Activated CD8-positive, alpha-beta memory T cell treated with anti-CD3 and anti-CD28 coated beads for 4 hours (primary cell): ENCODE measurements around the gene ZBTB44.
A peak's percentile ranks its signal among the peaks of the same experiment; 100 is the strongest.
"Not testable (repeated sequence)": the region's sequence is repeated elsewhere in the genome, so short reads cannot be mapped to it uniquely, and the experiment has no call there.

Source experiments
- DNase-seq, 2 donors: peaks; one replicate each; pipeline ENCODE4 v3.0.0-alpha.2; 2020; ENCODE audit warnings: low read depth in 2 of 2

Gene ZBTB44

DNA sequence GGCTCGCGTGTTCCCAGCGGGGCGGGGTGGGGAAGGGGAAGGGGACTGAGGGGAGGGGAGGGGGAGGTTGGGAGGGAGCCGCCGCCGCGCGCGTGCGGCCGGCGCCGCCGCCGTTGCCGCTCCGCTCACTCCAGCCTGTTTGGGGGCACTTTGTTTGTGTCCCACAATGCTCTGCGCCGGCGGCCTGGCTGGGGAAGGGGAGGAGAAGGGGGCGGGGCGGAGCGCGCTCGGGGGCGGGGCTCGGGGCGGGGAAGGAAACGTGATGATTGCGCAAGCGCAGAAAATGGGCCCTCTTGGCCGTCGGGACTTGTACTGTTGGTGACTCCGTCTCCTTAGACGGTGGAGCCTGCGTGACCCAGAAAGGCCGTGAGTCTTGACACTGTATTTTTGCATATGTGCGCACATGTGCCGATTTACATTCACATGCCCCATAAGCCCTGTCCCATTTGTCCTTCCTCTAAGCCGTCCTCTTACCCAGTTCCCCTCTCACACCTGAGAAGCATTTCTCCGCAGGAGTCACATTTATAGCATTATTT lies at the start of gene ZBTB44:
TSS of gene ZBTB44 (minus strand) at position 168 of the 536 bp plus-strand sequence. CDS start 53,044 bp downstream, outside the sequence.
- peak; percentile 78 to 85 for DNase-seq

GRCh38 chr11:130359419-130359818 lies 44.7 kb upstream of the ZBTB44 start:
- DNase-seq, result no peak

DNA sequence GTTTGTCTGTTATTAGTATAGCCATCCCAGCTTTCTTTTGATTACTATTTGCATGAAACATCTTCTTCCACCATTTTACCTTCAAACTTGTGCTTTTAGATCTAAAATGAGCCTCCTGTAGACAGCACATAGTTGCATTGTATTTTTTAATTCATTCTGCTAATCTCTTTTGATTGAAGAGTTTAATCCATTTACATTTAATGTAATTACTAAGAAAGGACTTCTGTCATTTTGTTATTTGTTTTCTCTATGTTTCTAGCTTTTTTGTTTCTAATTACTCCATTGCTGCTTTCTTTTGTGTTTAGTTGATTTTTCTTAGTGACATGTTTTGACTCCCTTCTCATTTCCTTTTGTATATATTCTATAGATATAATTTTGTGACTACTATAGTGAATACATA lies 43.7 kb upstream of the ZBTB44 start:
- no peak for DNase-seq

GRCh38 chr11:130347261-130347660 lies 32.5 kb upstream of the ZBTB44 start:
- DNase-seq, result no peak

GRCh38 chr11:130344841-130345240 lies 30.1 kb upstream of the ZBTB44 start:
- DNase-seq, result no peak

DNA sequence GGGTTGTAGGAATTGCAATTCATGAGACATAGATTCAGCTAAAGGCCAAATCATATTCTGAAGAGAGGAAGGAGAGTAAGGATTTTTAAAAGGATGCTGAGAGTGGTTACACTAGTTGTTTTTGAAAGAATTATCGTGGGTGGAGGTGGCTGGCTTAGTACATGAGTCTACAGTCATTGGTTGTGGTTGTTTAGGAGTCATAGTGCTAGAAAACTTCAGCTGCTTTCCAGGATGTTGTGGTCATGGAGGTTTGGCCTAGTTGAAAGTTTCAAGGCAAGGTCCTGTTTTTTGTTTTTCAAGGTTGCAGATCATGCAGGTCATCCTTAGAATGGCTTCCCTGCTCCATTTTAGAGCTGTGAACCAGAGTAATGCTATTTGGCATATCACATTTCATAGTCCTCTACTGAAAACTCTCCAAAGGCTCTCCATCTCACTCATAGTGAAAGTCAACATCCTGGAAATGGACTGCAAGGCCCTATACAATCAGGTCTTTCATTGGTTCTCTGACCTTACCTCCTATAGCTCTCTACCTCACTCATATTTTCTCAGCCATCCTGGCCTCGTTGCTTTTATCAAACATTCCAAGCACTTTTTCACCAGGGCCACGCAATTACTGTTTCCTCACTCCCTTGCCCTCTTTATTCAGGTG lies 26.1 kb upstream of the ZBTB44 start:
- no peak for DNase-seq

- no peak for DNase-seq
Measured at GRCh38 chr11:130338667-130339066, 23.9 kb upstream of the ZBTB44 start.

GRCh38 chr11:130337281-130338089 lies 22.8 kb upstream of the ZBTB44 start:
- DNase-seq, result no peak

GRCh38 chr11:130331397-130331796 lies 16.7 kb upstream of the ZBTB44 start:
- DNase-seq, result not testable (repeated sequence)

GRCh38 chr11:130330101-130330684 lies 15.5 kb upstream of the ZBTB44 start:
- no peak for DNase-seq

DNA sequence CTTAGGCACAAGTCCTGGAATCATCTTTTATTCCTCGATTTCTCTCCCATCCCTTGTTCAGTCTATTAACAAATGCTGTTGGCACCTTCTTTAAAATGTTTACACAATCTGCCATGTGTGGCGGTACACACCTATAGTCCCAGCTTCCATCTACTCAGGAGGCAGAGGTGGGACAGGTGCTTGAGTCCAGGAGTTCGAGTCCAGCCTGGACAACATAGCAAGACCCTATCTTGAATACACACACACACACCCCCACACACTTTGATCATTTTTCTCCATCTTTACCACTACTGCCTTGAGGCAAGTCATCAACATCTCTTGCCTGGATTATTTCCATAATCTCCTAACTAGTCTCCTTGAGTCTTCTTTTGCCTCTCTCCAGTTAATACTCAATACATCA lies 13.7 kb upstream of the ZBTB44 start:
- DNase-seq, result no peak

GRCh38 chr11:130327716-130328115 lies 13.0 kb upstream of the ZBTB44 start:
- no peak for DNase-seq

DNA sequence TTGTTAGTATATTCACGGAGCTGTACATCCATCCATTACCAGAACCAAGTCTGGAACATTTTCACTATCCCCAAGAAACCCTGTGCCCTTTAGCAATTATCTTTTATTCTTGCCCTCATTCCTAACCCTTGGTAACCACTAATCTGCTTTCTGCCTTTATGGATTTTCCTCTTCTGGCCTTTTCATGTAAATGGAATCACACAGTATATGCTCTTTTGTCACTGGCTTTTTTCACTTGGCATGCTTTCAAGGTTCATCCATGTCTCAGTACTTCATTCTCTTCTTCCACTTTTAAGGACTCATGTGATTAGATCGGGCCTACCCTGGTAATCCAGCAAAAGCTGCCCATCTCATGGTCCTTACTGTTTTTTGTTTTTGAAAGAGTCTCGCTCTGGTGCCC lies 11.0 kb upstream of the ZBTB44 start:
- no peak for DNase-seq

DNA sequence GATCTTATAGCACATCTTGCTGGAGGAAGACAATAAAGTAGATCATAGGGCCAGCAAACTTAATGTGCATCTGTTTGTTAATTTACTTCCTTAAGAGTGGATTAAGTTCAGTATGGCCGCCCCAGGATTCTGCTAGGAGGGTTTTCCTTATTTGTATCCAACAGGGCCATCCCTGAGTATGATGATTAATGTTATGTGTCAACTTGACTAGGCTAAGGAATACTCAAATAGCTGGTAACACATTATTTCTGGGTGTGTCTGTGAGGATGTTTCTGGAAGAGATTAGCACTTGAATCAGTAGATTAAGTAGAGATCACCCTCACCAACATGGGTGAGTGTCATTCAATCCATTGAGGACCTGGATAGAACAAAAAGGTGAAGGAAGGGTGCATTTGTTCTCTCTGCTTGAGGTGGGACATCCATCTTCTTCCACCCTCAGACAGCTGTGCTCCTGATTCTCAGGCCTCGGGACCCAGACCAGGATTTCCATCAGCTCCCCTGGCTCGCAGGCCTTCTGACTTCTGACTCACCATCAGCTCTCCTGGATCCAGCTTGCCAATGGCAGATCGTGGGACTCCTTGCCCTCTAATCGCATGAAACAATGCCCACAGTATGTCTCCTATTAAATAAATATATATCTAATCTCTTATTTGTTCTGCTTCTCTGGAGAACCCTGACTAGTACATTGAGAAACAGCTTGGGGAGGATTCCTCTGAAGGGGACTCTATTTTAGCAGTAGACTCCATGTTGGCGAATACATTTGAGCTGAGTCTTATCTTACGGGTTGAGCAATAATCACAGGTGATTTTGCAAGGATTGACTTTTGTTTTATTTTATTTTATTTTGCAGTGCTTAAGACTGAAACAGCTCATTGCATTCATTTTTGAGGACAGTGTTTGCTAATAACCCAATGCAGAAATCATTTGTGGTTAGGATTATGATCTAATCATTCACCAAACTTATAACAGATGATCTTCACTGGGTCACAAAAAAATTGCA lies 9.0 kb upstream of the ZBTB44 start:
- DNase-seq, result no peak

DNA sequence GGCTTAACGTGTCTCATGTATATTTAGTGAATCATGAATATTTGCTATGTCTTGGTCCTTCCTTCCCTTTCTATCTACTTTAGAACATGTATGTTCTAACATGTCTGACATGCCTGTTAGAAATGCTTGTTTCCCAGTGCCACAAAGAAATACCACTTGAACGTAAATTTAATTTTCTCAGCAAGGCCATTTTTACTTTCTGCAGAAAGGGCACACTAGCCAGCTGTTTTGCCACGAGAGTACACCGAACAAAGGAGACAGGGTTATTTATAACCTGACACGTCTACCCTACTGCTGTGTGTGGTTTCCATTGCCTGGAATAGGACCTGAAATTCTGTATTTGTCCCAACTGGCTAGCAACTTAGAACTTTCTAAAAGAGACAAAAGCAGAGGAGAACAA lies 7.4 kb upstream of the ZBTB44 start:
- no peak for DNase-seq

DNA sequence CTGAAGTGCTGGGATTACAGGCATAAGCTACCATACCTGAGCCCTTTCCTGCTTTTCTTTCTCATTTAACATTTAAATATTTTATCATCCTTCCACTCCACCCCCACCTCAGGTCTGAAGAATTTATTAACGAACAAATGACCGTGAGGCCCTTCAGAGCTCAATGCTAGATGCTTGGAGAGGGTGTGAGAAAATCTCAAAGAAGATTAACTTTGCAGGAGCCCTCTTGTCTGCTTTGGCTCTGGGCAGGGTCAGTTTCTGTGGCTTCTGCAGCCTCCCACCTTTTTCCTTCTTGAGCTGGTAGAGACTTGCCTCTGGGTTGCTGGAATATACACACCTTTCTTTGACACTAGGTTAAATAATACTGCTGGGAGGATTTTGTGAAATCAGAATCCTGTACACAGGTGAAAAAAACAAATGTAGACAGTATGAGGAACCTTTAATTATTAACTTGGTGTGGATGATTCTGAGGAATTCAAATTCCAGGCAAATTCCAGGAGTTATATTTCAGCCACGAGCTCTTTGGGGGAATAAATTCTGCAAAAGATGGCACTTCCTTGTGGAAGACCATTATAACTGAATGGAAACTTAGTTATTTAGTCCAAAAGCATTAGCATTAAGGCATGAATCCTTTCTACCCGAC lies 3.4 kb upstream of the ZBTB44 start:
- no peak for DNase-seq

DNA sequence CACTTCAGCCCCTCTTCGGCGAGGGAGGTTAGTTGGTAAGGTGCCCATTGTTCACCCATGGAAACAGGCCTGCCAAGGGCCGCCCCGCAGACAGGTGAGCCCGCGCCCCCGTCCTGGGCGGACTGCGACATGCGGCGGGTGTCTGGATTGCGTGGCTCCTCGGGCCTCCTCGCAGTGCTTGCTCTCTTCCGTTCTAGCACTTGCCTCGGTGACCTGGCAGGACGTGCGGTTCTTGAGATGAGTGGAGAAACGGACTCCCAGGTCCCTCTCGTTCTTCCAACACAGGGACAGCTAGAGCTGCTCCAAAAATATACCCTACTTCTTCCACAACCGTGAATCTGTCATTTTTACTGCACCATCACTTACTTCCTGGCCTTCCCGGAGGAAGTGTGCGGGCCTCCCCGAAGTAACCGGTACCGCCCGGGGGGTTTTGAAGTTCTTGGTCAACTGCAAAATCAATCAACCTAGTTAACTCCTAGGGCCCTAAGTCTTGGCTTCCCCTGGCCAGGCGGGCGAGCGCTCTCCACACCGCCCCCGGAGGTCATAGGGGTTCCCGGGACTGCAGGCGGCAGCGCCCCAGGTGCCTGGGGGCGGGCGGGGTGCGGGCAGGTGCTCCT lies 745 bp upstream of the ZBTB44 start:
- peak; percentile 3 to 17 for DNase-seq

DNA sequence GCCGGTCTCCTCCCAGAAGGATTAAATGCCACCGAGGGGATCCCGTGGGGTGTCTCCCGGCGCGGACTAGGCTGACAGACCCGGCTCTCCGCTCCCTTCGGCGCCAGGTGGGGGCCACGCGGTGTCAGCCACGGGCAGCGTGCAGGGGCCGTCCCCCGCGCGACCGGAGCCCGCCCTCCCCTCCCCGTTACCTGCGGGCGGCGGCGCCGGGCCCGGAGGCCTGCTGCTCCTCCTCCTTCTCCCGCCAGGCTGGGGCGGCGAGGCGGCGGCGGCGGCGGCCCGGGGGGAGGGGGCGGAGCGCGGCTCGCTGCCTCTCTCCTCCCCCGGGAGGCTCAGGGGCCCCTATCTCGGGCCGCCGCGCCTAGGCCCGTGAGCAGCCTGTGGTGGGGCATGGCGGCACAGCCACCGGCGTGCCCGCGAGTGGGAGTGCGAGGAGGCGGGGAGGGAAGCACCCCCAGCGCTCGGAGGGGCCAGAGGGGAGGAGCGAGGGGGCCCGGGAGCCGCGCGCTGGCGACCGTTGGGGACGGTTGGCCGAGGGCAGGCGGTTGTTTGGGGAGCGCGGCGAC lies 450 bp downstream of the ZBTB44 start:
- DNase-seq, result peak; percentile 35 to 47

GRCh38 chr11:130313383-130314183 lies 1.1 kb downstream of the ZBTB44 start:
- no peak for DNase-seq
